ENCODE data around the gene MICAL3.

The MICAL3 gene

DNA sequence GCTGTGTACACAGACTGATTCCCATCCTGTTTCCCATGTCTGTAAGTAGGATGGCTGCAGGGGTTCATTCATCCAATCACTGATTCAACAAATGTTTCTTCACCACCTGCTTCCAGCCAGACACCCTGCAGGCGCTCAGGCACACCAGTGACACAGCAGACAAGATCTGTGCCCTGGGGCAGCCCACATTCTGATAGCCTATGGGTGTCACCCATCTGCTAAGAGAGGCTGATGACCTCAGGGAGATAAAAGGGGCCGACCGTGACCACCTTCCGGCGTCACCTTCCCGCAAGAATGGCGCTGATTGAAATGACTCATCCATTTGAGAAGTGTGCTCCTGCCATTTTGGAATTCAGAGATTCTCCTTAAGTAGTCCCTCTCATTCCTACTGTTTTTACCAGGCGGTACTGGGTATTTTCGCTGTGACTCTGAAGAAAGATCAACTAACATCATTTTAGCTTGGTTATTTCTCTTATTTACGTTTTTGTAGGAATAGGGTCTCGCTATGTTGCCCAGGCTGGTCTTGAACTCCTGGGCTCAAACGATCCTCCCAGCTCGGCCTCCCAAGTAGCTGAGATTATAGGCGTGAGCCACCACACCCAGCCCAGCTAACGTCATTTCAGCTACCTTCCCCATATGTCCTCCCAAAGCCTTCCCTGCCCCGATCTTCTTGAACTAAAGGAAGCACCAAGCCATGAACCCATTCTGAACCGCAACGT is 176.8 kb downstream of the MICAL3 start:
- no peak for DNase-seq (ENCODE audit: low read depth)
- TF ChIP-seq, protein P1, sequence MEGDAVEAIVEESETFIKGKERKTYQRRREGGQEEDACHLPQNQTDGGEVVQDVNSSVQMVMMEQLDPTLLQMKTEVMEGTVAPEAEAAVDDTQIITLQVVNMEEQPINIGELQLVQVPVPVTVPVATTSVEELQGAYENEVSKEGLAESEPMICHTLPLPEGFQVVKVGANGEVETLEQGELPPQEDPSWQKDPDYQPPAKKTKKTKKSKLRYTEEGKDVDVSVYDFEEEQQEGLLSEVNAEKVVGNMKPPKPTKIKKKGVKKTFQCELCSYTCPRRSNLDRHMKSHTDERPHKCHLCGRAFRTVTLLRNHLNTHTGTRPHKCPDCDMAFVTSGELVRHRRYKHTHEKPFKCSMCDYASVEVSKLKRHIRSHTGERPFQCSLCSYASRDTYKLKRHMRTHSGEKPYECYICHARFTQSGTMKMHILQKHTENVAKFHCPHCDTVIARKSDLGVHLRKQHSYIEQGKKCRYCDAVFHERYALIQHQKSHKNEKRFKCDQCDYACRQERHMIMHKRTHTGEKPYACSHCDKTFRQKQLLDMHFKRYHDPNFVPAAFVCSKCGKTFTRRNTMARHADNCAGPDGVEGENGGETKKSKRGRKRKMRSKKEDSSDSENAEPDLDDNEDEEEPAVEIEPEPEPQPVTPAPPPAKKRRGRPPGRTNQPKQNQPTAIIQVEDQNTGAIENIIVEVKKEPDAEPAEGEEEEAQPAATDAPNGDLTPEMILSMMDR (IDR thresholded peaks at IDR 0.05; ENCODE audit: low read length, missing control alignments): no peak
- H3K4me3 ChIP-seq (replicated peaks; ENCODE audit: low read depth, low read length): no peak overlapping the region

DNA sequence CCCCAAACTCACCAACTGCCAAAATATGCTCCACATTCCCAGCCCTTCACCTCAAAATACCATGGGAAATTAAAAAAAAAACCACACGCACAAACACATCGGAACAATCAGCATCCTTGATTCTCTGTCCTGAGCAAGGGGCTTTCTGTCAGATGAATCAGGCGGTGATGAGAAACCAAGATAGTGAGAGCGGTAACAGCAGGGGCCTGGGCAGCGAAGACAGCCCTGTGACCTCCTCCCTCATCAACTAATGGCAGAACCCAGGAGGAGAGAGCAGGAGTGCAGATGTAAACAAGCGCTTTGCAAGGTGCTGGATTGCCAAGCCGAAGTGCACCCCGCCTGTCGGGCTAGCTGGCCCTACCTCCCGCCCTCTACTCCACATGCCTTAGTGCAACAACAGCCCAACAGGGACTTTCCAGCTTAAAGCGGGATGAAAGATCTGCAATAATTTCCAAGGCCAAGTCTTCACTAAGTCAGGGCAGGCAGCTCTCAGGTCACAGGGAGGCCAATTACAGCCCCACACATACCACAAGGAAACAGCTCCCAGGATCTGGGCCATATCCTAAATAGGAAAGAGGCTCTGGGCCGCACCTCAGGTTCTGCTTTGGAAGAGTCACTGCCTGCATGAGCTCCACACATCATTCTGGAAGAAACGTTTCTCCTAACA is 177.9 kb downstream of the MICAL3 start:
- no peak overlapping the region for H3K4me3 ChIP-seq (replicated peaks; ENCODE audit: low read depth, low read length)
- no peak for DNase-seq (ENCODE audit: low read depth)
- TF ChIP-seq, protein P1 (IDR thresholded peaks at IDR 0.05; ENCODE audit: low read length, missing control alignments): no peak

GRCh38 chr22:17845790-17846189 is 178.6 kb downstream of the MICAL3 start:
- no peak for DNase-seq (ENCODE audit: low read depth)
- H3K4me3 ChIP-seq (replicated peaks; ENCODE audit: low read depth, low read length): no peak overlapping the region
- TF ChIP-seq, protein P1 (IDR thresholded peaks at IDR 0.05; ENCODE audit: low read length, missing control alignments): no peak

- TF ChIP-seq, protein P1 (IDR thresholded peaks at IDR 0.05; ENCODE audit: low read length, missing control alignments): no peak
- H3K4me3 ChIP-seq (replicated peaks; ENCODE audit: low read depth, low read length): no peak overlapping the region
- DNase-seq (ENCODE audit: low read depth): no peak
Measured at GRCh38 chr22:17845327-17845726, 179.0 kb downstream of the MICAL3 start.

DNA sequence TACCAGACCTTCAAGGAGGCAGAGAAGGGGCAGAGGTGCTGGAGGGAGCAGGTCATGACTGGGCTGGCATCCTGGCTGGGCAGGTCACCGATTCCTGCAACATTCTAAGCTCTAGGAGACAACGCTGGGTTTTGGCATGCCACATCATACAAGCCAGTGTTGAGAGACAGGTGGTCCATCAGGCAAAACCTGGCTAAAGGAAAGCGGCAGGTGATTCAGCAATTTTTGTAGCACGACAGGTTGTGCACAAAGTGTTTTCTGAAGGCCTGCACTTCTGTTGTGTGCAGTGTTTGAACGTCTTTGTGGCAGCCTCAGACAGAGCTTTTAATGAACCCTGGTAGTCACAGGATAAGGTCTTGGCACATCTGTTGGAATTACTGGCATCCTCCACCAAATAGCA is 180.2 kb downstream of the MICAL3 start:
- H3K4me3 ChIP-seq (replicated peaks; ENCODE audit: low read depth, low read length): no peak overlapping the region
- TF ChIP-seq, protein P1 (IDR thresholded peaks at IDR 0.05; ENCODE audit: low read length, missing control alignments): no peak
- DNase-seq (ENCODE audit: low read depth): no peak

DNA sequence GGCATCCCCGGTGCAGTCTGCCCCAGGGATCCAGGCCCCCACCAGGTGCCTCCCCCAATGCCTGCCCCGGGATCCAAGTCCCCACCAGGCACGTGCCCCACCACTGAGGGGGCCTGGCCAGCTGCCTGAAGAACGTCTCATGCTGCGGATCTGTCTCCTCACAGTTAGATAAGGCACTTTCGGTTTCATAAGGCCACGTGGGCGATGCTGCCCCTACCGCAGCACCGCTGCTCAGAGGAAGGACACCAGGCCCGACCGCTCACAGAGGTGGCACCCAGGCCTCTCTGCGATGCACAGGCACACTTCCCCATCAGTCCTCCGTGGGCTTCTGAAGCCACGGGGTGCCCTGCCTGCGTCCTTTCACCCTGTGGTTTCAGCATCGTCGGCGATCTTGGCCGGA is 182.0 kb downstream of the MICAL3 start:
- TF ChIP-seq, protein P1 (IDR thresholded peaks at IDR 0.05; ENCODE audit: low read length, missing control alignments): no peak
- DNase-seq (ENCODE audit: low read depth): no peak
- no peak overlapping the region for H3K4me3 ChIP-seq (replicated peaks; ENCODE audit: low read depth, low read length)

Measured in fibroblast of pulmonary artery (primary cell).